H1 (cell line): ENCODE measurements around the gene R3HDM1. TPM values are rescaled to one million over a fixed set of nuclear protein-coding genes. Genes with fewer than 3 reads are reported as not detected.

Source experiments
- CTCF ChIA-PET: fragments of 300-600 bp; sonication (Branson Sonifier 250); formaldehyde crosslinking; loops from one replicate; lab custom pipeline; 2021; ENCODE audit not compliant: partially characterized antibody; lab: Charles Lee
- POLR2A ChIA-PET: fragments of 300-600 bp; sonication (Branson Sonifier 250); formaldehyde crosslinking; loops from one replicate; lab custom pipeline; 2021; ENCODE audit warnings: inconsistent platforms; ENCODE audit not compliant: partially characterized antibody; lab: Charles Lee
- DNase-seq, 2 experiments: peaks; one replicate each; pipeline versions ENCODE4 v3.0.0 to v3.0.0-alpha.2; 2010 to 2022; ENCODE audit warnings: low spot score in 2 of 2, low read depth in 1 of 2, mixed read lengths in 1 of 2
- FAIRE-seq: peaks from 2 replicates; lab custom pipeline; 2011; peaks lifted over from hg19 to GRCh38; lab: Jason Lieb, UNC
- H2AFZ ChIP-seq: 2 replicates; pipeline ENCODE4 v1.8.1; 2012; ENCODE audit warnings: low read length, inconsistent platforms
- H2AK5ac ChIP-seq: 2 replicates; pipeline ENCODE4 v1.6.1; 2013; ENCODE audit warnings: low read depth, low read length
- H2BK120ac ChIP-seq: replicated peaks from 2 replicates; pipeline ENCODE3; 2013; ENCODE audit warnings: low read depth, low read length, inconsistent platforms
- H2BK12ac ChIP-seq: 2 replicates; pipeline ENCODE4 v1.6.1; 2013; ENCODE audit warnings: low read depth, low read length
- H2BK15ac ChIP-seq: 2 replicates; pipeline ENCODE4 v1.6.1; 2013; ENCODE audit warnings: low read length
- H2BK20ac ChIP-seq: 2 replicates; pipeline ENCODE4 v1.6.1; 2013; ENCODE audit warnings: low read length
- H2BK5ac ChIP-seq: 2 replicates; pipeline ENCODE4 v1.6.1; 2013; ENCODE audit warnings: low read depth, low read length
- H3K14ac ChIP-seq: 2 replicates; pipeline ENCODE4 v1.6.1; 2013; ENCODE audit warnings: inconsistent platforms; ENCODE audit not compliant: insufficient read length
- H3K18ac ChIP-seq: 2 replicates; pipeline ENCODE4 v1.6.1; 2013; ENCODE audit warnings: low read length; ENCODE audit errors: extremely low read depth
- H3K23ac ChIP-seq: 2 replicates; pipeline ENCODE4 v1.6.1; 2013; ENCODE audit warnings: inconsistent platforms; ENCODE audit not compliant: insufficient read length
- H3K23me2 ChIP-seq: 2 replicates; pipeline ENCODE4 v1.6.1; 2013; ENCODE audit warnings: low read depth, low read length
- H3K27ac ChIP-seq: 2 replicates; pipeline ENCODE4 v1.6.1; 2011; ENCODE audit warnings: low read depth, low read length, inconsistent platforms
- H3K27me3 ChIP-seq, 4 experiments: replicated peaks in 1 of 4; 1 replicate in 1 of 4; 2 replicates in 3 of 4; pipeline versions ENCODE4 v1.6.1 to v1.8.1; 2011 to 2013; ENCODE audit warnings: low read length in 3 of 4, mild to moderate bottlenecking in 3 of 4, inconsistent platforms in 2 of 4, mixed read lengths in 2 of 4, moderate library complexity in 1 of 4; ENCODE audit not compliant: control insufficient read depth in 3 of 4, insufficient read depth in 3 of 4; ENCODE audit errors: extremely low read depth in 1 of 4
- H3K36me3 ChIP-seq, 4 experiments: 2 replicates each; pipeline versions ENCODE4 v1.6.1 to v1.8.1; 2011 to 2013; ENCODE audit warnings: mild to moderate bottlenecking in 4 of 4, low read length in 3 of 4, moderate library complexity in 2 of 4, control low read depth in 1 of 4, inconsistent platforms in 1 of 4; ENCODE audit not compliant: insufficient read depth in 4 of 4, control insufficient read depth in 2 of 4
- H3K4ac ChIP-seq: replicated peaks from 2 replicates; pipeline ENCODE3; 2013; ENCODE audit warnings: low read length, low read depth, mixed read lengths, inconsistent platforms; ENCODE audit not compliant: insufficient read length
- H3K4me1 ChIP-seq, 4 experiments: replicated peaks in 1 of 4; 1 replicate in 1 of 4; 2 replicates in 3 of 4; pipeline versions ENCODE4 v1.6.1 to v1.8.1; 2011 to 2013; ENCODE audit warnings: low read length in 3 of 4, inconsistent platforms in 2 of 4, mixed read lengths in 1 of 4; ENCODE audit not compliant: insufficient read depth in 4 of 4, control insufficient read depth in 3 of 4
- H3K4me2 ChIP-seq, 2 experiments: 2 replicates each; pipeline versions ENCODE4 v1.6.1 to v1.8.1; 2011 to 2013; ENCODE audit warnings: low read depth in 2 of 2, low read length in 2 of 2, control low read depth in 1 of 2, inconsistent platforms in 1 of 2, mild to moderate bottlenecking in 1 of 2; ENCODE audit not compliant: insufficient read depth in 1 of 2
- H3K4me3 ChIP-seq, 4 experiments: fragments of 200-600, 300-600 bp in 1 of 4; sonication (generic), shearing (Covaris generic), sonication (Bioruptor Twin) in 1 of 4; 2 replicates each; pipeline versions ENCODE4 v1.5.1 to v1.8.1; 2011 to 2016; ENCODE audit warnings: low read length in 4 of 4, low read depth in 3 of 4, control low read depth in 2 of 4, inconsistent platforms in 2 of 4, mild to moderate bottlenecking in 2 of 4, mixed read lengths in 1 of 4, moderate library complexity in 1 of 4; ENCODE audit not compliant: insufficient read depth in 2 of 4; ENCODE audit errors: extremely low read depth in 1 of 4
- H3K56ac ChIP-seq: replicated peaks from 2 replicates; pipeline ENCODE3; 2013; ENCODE audit warnings: low read depth, mild to moderate bottlenecking, mixed read lengths, low read length, inconsistent platforms; ENCODE audit not compliant: insufficient read length
- H3K79me1 ChIP-seq: 2 replicates; pipeline ENCODE4 v1.6.1; 2013; ENCODE audit warnings: low read depth, low read length, control low read depth
- H3K79me2 ChIP-seq, 2 experiments: 2 replicates each; pipeline versions ENCODE4 v1.6.1 to v1.8.1; 2012 to 2013; ENCODE audit warnings: low read length in 2 of 2, mild to moderate bottlenecking in 2 of 2, inconsistent platforms in 1 of 2; ENCODE audit not compliant: insufficient read depth in 2 of 2, control insufficient read depth in 1 of 2
- H3K9ac ChIP-seq, 4 experiments: replicated peaks in 1 of 4; 1 replicate in 1 of 4; 2 replicates in 3 of 4; pipeline versions ENCODE4 v1.6.1 to v1.8.1; 2011 to 2013; ENCODE audit warnings: low read depth in 3 of 4, low read length in 3 of 4, control low read depth in 2 of 4, mild to moderate bottlenecking in 2 of 4, moderate library complexity in 2 of 4, inconsistent platforms in 1 of 4; ENCODE audit errors: extremely low read depth in 1 of 4
- H3K9me3 ChIP-seq, 2 experiments: 2 replicates each; pipeline versions ENCODE4 v1.6.1 to v1.8.1; 2012 to 2013; ENCODE audit warnings: mild to moderate bottlenecking in 2 of 2, moderate library complexity in 2 of 2, control low read depth in 1 of 2, inconsistent platforms in 1 of 2, low read depth in 1 of 2, low read length in 1 of 2, mixed read lengths in 1 of 2; ENCODE audit not compliant: insufficient read depth in 2 of 2
- H4K20me1 ChIP-seq, 2 experiments: replicated peaks in 1 of 2; 2 replicates each; pipeline versions ENCODE3 to v1.8.1; 2011 to 2013; ENCODE audit warnings: inconsistent platforms in 2 of 2, low read length in 2 of 2, mild to moderate bottlenecking in 1 of 2; ENCODE audit not compliant: insufficient read depth in 2 of 2, control insufficient read depth in 1 of 2
- H4K5ac ChIP-seq: 2 replicates; pipeline ENCODE4 v1.6.1; 2013; ENCODE audit warnings: low read length, low read depth, mixed read lengths, inconsistent platforms; ENCODE audit not compliant: insufficient read length
- H4K8ac ChIP-seq: 2 replicates; pipeline ENCODE4 v1.8.0; 2013; ENCODE audit warnings: mild to moderate bottlenecking, moderate library complexity, low read length, inconsistent platforms; ENCODE audit not compliant: insufficient read depth; ENCODE audit errors: extremely low read depth
- H4K91ac ChIP-seq: replicated peaks from 2 replicates; pipeline ENCODE3; 2013; ENCODE audit warnings: low read length, mixed read lengths, inconsistent platforms; ENCODE audit not compliant: insufficient read length
- CHD2 ChIP-seq: IDR thresholded peaks from 2 replicates; pipeline ENCODE4 v1.6.1; 2012; ENCODE audit warnings: low read length, improper control_type of control experiment
- GTF2F1 ChIP-seq: IDR thresholded peaks from 2 replicates; pipeline ENCODE4 v1.6.1; 2012; ENCODE audit warnings: low read depth, low read length, improper control_type of control experiment, borderline replicate concordance
- WGBS, 2 experiments: shearing (Covaris generic) in 1 of 2; methylation state at CpG; one replicate each; pipeline versions ENCODE4 v1.1.6 to v1.1.7; 2013 to 2015; ENCODE audit warnings: low lambda C conversion rate in 2 of 2, mixed read lengths in 2 of 2, inconsistent platforms in 1 of 2, low coverage in 1 of 2, missing lambda C conversion rate in 1 of 2; ENCODE audit not compliant: insufficient replicate concordance in 2 of 2, insufficient coverage in 1 of 2, insufficient read length in 1 of 2; ENCODE audit errors: extremely low coverage in 1 of 2, missing lambda C conversion rate in 1 of 2; 5-methylcytosine and 5-hydroxymethylcytosine counted together
- polyA plus RNA-seq, 7 experiments: library from polyadenylated mRNA; depleted of rRNA in 3 of 7; stranded (reverse) in 5 of 7; unstranded in 2 of 7; fragments of >200 nt in 5 of 7; fragments of 200-250 nt in 2 of 7; gene quantifications; 1 replicate in 5 of 7; 2 replicates in 1 of 7; 4 replicates in 1 of 7; pipeline versions ENCODE4 v1.2.1 to v1.2.3, GENCODE V29; 2011 to 2013; ENCODE audit warnings: missing spikeins in 2 of 7, mixed read lengths in 2 of 7
- total RNA-seq: library from RNA; stranded (reverse); fragmentation: NEBNext Ultra II Directional; extraction: Animal tissue kit (Norgen Biotek cat#: 25700); gene quantifications from 2 replicates; pipeline ENCODE4 v1.2.1, GENCODE V29; 2021

Gene R3HDM1
- total and polyA plus RNA-seq, 2 of the 8 experiments (the other 6 are each of a cell fraction or from before 2014, with no cell fraction given), result 77.7 to 120 TPM

GRCh38 chr2:135607561-135607960 is 76.3 kb downstream of the R3HDM1 start:
- no peaks in the 10 kb centered on the region for H3K79me1 ChIP-seq
- no peak overlapping the region for H4K8ac ChIP-seq
- no peak overlapping the region for H2BK20ac ChIP-seq
- 94% methylated on average over 2 of the region's 2 CpGs; no CpG with 5 or more reads in 1 of the 2 experiments for WGBS, 2 experiments
- H3K9me3 ChIP-seq, result no peaks in the 10 kb centered on the region
- no peak overlapping the region for H2AFZ ChIP-seq
- H2AK5ac ChIP-seq, result no peak overlapping the region
- H3K4me3 ChIP-seq, result no peak overlapping the region
- POLR2A ChIA-PET, result no interaction called here
- H3K4ac ChIP-seq, result no peak overlapping the region
- H3K56ac ChIP-seq, result no peak overlapping the region
- H3K18ac ChIP-seq, result no peak overlapping the region
- H4K20me1 ChIP-seq, result peaks cover 0 to 2% of the 10 kb centered on the region in 2 experiments
- H2BK15ac ChIP-seq, result no peak overlapping the region
- FAIRE-seq (no peak), DNase-seq (no peak)
- H2BK120ac ChIP-seq, result no peak overlapping the region
- H3K27ac ChIP-seq, result no peak overlapping the region
- H3K4me2 ChIP-seq, result no peak overlapping the region
- H3K79me2 ChIP-seq, result no peaks in the 10 kb centered on the region
- CTCF ChIA-PET, result no interaction called here
- H3K23me2 ChIP-seq, result no peaks in the 10 kb centered on the region
- TF ChIP-seq GTF2F1, result no peak
- no peak for TF ChIP-seq CHD2
- TF ChIP-seq, all 59 proteins: peak for 0
- H3K9ac ChIP-seq, result no peak overlapping the region
- H3K4me1 ChIP-seq, result no peaks in the 10 kb centered on the region
- no peak overlapping the region for H4K5ac ChIP-seq
- no peak overlapping the region for H3K14ac ChIP-seq
- no peak overlapping the region for H4K91ac ChIP-seq
- no peak overlapping the region for H2BK12ac ChIP-seq
- H2BK5ac ChIP-seq, result no peak overlapping the region
- H3K23ac ChIP-seq, result no peak overlapping the region
- H3K36me3 ChIP-seq, result peaks cover 0 to 37% (median 9%) of the 10 kb centered on the region in 4 experiments; a peak in 5 of 8 replicates
- H3K27me3 ChIP-seq, result no peaks in the 10 kb centered on the region
